Retinal pigment epithelial cell (primary cell): ENCODE measurements around the gene DHRSX.

Experiments
- DNase-seq: peaks from one replicate; pipeline ENCODE4 v3.0.0-alpha.2; 2010; ENCODE audit warnings: low read depth
- H3K4me3 ChIP-seq: 2 replicates; pipeline ENCODE4 v1.5.1; 2011; ENCODE audit warnings: mild to moderate bottlenecking, low read length, control low read depth, moderate library complexity
- CTCF ChIP-seq: conservative IDR thresholded peaks from 2 replicates; pipeline ENCODE4 v1.5.1; 2011; ENCODE audit warnings: low read depth, low read length, control low read depth, inconsistent platforms

The DHRSX gene

GRCh38 chrX:2231570-2232192 lies 269.1 kb downstream of the DHRSX start:
- TF ChIP-seq CTCF = no peak
- DNase-seq = no peak
- no peak overlapping the region for H3K4me3 ChIP-seq

- TF ChIP-seq CTCF = no peak
- no peak overlapping the region for H3K4me3 ChIP-seq
- no peak for DNase-seq
Measured at GRCh38 chrX:2230457-2230856, 270.3 kb downstream of the DHRSX start.

GRCh38 chrX:2228536-2228935 lies 272.2 kb downstream of the DHRSX start:
- DNase-seq = no peak
- no peak overlapping the region for H3K4me3 ChIP-seq
- TF ChIP-seq CTCF = no peak

GRCh38 chrX:2226906-2227656 lies 273.7 kb downstream of the DHRSX start:
- no peak overlapping the region for H3K4me3 ChIP-seq
- no peak for DNase-seq
- TF ChIP-seq CTCF = no peak

- no peak for DNase-seq
- no peak for TF ChIP-seq CTCF
Measured at GRCh38 chrX:2226182-2226581, 274.6 kb downstream of the DHRSX start.

GRCh38 chrX:2224597-2225235 lies 276.1 kb downstream of the DHRSX start:
- DNase-seq = no peak
- H3K4me3 ChIP-seq = no peak overlapping the region
- no peak for TF ChIP-seq CTCF

More at GRCh38 chrX:2226182-2226581, 274.6 kb downstream of the DHRSX start:
- no peak overlapping the region for H3K4me3 ChIP-seq
